GM21529 (cell line): ENCODE measurements around the gene CYLD.

Experiments used
- ATAC-seq: cut with Tn5 transposase; IDR thresholded peaks from one replicate; pipeline ENCODE4 v1.9.1; 2021; ENCODE audit not compliant: unreplicated experiment

CYLD gene

DNA sequence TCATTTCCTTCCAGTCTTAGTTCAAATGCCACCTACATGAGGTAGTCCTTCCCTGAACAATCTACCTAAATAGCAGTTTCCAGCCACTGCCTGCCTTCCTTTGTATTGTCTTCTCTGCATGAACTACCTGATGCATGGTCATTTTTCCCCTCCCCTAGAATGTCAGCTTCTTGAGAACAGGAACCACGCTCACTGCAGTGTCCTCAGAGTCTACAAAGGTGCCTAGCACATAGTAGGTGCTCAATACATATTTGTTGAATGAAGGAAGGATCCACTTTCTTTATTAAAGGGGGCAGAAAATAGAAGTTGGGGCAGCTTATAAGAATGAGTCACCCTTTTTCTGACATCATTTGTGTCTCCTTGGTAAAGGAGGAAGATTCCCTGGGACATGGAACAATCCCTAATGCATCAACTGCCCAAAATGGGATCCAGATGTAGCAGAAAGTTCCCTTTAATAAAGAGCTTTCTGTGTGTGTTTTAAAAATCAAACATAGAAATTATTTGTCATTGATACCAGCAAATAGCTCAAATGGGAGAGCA is 4.4 kb upstream of the CYLD start:
- ATAC-seq: no peak

GRCh38 chr16:50739031-50739430 is 2.9 kb upstream of the CYLD start:
- no peak for ATAC-seq

DNA sequence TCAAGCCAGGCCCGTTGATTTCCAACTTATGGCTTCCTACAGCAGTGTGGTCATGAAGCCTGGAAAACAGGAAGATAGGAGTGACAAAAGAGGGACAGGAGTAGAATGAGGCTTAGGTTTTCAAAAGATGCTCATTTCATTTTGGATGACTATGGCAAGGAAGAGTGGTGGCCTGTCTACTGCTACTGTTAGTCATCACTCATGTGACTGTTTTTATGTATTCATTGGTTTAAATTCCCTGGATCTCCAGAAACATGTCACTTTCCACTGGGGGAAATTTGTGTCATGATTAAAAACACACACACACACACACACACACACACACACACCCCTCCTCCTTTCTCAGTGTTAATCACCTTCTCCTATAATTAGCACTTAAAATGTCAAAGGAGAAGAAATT is 1.1 kb upstream of the CYLD start:
- no peak for ATAC-seq

DNA sequence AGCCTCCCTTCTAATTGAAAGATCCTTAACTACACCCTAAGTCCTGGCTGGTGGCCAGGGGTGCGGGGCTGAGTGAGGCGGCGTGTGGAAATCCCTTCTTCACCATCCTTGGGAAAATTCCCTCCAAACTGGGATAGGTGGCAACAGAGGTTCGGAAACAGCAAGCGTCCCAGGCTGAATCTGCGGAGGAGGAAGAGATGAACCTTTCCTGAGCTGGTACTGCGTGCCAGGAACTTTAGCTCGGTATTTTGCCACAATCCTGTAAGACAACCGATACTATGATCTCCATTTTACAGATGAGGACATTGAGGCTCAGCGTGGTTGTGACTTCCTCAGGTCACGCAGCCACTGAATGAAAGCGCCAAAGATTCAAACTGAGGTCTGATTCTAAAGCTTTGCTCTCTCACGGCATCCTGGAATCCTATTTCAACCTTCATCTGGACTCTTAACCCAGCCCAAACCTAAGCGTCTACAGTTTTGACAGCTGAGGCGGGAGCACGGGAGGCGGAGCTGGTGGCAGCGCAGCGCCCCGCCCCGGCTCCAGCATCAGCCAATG is 583 bp upstream of the CYLD start:
- ATAC-seq: peak; percentile 1

GRCh38 chr16:50742576-50743200 is 802 bp downstream of the CYLD start:
- no peak for ATAC-seq

- no peak for ATAC-seq
These were observed 1.8 kb downstream of the CYLD start for GRCh38 chr16:50743581-50744225.

DNA sequence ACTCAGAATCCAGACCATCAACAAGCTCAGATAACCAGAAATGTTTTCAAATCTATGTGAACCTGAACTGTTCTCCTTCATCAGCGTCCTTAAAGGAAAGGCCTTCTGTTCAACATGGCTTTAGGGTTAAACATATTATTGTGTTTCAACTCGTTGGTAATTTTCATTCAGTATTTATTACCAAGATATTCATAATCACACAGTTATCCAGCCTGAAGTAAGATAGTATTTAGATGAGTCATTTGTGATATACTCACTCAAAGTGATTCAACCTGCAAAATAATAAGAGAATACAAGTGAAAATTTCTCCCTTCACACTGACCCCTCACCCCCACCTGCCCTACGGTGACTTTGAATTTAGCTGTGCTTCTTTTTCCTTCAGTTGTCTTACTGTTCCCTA is 3.0 kb downstream of the CYLD start:
- no peak for ATAC-seq

GRCh38 chr16:50745940-50746339 is 4.1 kb downstream of the CYLD start:
- ATAC-seq: no peak

DNA sequence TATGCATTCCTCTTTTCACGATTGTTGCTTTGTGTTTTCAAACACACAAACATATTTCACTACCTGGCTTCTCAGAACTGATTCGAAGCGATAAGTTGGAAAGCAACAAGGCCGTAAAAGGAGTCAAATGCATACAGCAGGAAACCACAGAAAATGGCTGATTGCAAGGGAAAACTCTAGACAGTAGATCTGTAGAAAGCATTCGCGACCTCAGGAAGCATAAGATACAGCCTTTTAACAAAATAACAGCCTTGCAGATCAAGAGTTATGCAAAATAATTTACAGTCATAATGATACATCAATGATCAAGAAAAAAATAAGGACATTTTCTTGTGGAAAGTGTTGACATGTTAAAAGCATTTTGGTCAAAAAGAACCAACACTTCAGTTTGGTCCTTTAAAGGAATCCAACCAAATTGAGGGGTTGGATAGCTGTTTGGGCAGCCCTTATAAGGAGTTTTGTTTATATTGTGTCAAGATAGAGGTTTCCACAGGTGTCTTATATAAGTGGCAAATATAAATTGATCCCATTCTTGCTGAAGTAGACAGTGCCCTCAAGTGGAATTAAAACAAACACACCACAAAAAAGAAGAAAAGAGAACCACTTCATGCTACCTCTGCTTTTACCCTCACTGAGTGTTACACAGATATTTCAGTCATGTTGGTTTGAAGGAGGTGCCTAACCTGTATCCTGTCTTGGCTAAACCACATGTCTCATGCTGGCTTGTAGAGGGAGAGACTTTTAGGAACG is 5.5 kb downstream of the CYLD start:
- ATAC-seq: peak; percentile 58

DNA sequence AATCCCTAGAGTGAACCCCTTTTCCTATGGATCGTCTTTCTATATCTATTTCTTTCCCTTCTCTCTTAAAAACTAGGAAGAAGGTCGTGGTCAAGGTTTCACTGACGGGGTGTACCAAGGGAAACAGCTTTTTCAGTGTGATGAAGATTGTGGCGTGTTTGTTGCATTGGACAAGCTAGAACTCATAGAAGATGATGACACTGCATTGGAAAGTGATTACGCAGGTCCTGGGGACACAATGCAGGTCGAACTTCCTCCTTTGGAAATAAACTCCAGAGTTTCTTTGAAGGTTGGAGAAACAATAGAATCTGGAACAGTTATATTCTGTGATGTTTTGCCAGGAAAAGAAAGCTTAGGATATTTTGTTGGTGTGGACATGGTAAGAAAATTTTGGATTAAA is 9.6 kb downstream of the CYLD start:
- ATAC-seq: no peak

GRCh38 chr16:50752471-50753235 is 10.8 kb downstream of the CYLD start:
- no peak for ATAC-seq

DNA sequence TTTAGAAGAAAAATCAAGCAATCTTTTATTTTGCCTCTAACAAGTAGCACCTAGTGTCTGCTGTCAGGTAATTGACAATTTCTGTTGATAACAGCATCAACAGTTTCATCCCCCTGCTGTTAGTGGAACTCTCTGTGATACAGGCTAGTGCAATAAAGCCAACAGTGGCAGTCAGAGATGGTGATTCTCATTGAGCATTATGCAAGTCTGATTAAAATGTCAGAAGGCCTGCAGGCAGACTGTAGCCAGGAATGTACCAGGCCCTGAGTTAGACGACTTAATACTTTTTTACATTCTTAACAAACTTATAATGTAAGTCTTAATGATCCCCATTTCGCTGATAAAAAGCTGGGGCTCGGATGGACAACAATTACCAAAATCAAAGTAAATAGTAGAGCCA is 14.6 kb downstream of the CYLD start:
- no peak for ATAC-seq

DNA sequence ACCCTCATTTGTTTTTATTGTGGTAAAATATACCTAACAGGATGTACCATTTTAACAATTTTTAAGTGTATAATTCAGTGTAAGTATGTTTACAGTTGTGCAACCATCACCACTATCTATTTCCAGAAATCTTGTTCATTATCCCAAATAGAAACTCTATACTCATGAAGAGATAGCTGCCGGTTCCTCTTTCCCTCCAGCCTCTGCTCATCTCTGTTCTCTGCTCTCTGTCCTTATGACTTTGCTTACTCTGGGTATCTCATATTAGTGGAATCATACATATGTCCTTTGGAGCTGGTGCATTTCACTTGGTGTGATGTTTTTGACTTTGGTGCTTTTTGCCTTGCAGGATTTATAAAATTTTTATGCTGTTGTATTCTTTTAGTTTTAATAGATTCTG is 19.4 kb downstream of the CYLD start:
- no peak for ATAC-seq

DNA sequence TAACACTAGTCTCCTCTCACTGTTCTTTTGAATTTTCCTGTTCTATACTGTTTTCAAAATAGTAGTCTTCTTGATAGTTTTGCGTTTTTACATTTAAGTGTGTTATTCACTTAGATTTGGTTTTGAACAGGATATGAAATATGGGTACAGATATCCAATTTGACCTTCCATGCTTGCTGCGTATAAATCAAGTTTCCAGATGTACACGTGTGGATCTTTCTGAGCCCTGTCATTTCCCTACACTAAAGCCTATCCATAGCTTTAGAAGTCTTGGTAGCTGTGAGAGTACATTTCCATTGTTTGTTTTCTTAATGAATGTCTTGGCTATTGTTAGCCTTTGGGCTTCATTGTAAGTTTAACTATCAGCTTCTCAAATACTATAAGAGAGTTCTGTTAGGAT is 20.4 kb downstream of the CYLD start:
- ATAC-seq: no peak

DNA sequence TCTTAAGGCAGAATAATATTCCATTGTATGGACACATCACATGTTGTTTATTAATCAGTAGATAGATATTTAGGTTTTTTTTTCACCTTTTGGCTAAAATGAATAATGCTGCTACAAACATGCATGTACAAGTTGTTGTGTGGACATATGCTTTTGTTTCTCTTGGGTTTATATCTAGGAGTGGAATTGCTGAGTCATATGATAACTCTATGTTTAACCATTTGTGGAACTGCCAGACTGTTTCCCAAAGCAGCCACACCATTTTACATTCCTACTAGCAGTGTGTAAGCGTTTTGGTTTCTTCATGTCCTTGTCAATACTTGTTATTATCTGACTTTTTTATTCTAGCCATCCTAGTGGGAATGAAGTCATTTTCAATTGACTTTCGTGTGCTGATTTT is 21.3 kb downstream of the CYLD start:
- ATAC-seq: no peak

DNA sequence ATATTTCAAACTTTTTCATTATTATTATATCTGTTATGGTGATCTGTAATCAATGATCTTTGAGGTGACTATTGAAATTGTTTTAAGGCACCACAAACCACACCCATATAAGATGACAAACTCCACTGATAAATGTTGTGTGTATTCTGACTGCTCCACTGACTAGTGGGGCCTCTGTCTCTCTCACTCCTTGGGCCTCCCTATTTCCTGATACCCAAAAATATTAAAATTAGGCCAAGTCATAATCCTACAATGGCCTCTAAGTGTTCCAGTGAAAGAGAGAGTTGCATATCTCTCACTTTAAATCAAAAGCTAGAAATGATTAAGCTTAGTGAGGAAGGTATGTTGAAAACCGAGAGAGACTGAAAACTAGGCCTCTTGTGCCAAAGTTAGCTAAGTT is 23.4 kb downstream of the CYLD start:
- ATAC-seq: no peak

GRCh38 chr16:50765861-50766260 is 24.0 kb downstream of the CYLD start:
- no peak for ATAC-seq

DNA sequence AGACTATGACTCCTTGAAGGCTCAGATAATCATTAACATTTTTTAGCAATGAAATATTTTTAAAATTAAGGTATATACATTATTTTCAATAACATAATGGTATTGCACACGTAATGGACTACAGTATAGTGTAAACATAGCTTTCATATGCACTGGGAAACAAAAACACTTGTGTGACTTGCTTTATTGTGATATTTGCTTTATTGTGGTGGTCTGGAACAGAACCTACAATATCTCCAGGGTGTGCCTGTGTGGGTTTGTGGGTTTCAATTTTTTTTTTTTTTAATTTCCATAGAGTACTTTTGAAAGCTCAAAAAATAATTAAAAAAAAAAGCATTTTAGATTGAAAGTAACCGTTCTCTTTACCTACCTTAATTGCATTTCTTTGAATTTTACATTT is 25.3 kb downstream of the CYLD start:
- ATAC-seq: no peak

DNA sequence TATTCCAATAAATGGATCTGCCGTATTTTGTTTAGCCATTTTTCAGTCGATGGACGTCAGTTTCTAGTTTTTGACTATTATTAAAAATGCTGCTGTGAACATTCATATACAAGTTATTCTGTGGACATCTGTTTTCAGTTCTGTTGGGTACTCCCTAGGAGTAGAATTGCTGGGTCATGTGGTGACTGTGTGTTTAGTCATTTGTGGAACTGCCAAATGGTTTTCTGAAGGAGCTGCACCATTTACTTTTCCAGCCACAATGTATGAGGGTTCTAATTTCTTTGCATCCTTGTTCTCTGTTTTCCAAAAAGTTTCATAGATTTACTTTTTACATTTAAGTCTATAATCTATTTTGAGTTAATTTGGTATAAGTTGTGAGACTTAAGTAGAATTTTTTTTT is 29.5 kb downstream of the CYLD start:
- no peak for ATAC-seq

- ATAC-seq: no peak
These were observed 32.5 kb downstream of the CYLD start for GRCh38 chr16:50774405-50774804.

DNA sequence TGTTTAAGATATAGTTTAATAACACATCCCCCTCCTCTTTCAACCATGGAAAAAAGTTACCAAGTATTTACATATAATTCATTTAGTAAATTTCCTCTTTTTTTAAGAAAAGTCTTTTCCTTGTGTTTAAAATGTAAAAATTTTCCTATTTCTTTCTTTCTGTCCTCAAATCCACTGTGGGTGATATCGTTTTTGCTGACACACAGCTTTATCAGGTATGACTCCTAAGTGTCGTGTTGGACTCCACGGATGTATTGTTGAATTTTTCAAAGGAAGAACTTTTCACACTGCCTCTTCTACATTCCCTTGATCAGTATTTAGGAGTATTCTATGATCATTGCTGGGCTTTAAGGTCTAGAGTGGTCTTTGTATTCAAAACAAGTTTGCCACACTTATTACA is 33.1 kb downstream of the CYLD start:
- ATAC-seq: no peak
